Osteocyte (in vitro differentiated cells): ENCODE measurements around the gene INCA1. TPM values are rescaled to one million over a fixed set of nuclear protein-coding genes. Genes with fewer than 3 reads are reported as not detected.

Experiments
- DNase-seq: peaks from one replicate; pipeline ENCODE4 v3.0.0; 2021; ENCODE audit warnings: mixed read lengths; ENCODE audit not compliant: unreplicated experiment; ENCODE audit errors: extremely low spot score
- H3K27ac Mint-ChIP-seq: one replicate; pipeline ENCODE4 v1.8.0; 2021; ENCODE audit warnings: mild to moderate bottlenecking, mixed read lengths; ENCODE audit not compliant: unreplicated experiment
- H3K27me3 Mint-ChIP-seq: one replicate; pipeline ENCODE4 v1.8.0; 2021; ENCODE audit warnings: mixed read lengths; ENCODE audit not compliant: unreplicated experiment
- H3K36me3 Mint-ChIP-seq: one replicate; pipeline ENCODE4 v1.8.0; 2021; ENCODE audit warnings: mixed read lengths; ENCODE audit not compliant: unreplicated experiment
- H3K4me1 Mint-ChIP-seq: one replicate; pipeline ENCODE4 v1.8.0; 2021; ENCODE audit warnings: mixed read lengths; ENCODE audit not compliant: unreplicated experiment
- H3K4me3 Mint-ChIP-seq: one replicate; pipeline ENCODE4 v1.8.0; 2021; ENCODE audit warnings: mild to moderate bottlenecking, moderate library complexity, mixed read lengths; ENCODE audit not compliant: unreplicated experiment
- H3K9me3 Mint-ChIP-seq: one replicate; pipeline ENCODE4 v1.8.0; 2021; ENCODE audit warnings: mixed read lengths; ENCODE audit not compliant: unreplicated experiment
- total RNA-seq: library from RNA; stranded (reverse); gene quantifications from 2 replicates; pipeline ENCODE4 v1.2.1, GENCODE V29; 2021
- TF ChIP-seq, protein P1 (sequence below): fragments of 200-600 bp; sonication (generic); IDR thresholded peaks from 2 replicates; pipeline ENCODE4 v1.5.0; 2021; ENCODE audit warnings: antibody characterized with exemption, mild to moderate bottlenecking, moderate library complexity

INCA1 gene
- total RNA-seq, 1 donor from 2014 or later = 1.8 TPM

DNA sequence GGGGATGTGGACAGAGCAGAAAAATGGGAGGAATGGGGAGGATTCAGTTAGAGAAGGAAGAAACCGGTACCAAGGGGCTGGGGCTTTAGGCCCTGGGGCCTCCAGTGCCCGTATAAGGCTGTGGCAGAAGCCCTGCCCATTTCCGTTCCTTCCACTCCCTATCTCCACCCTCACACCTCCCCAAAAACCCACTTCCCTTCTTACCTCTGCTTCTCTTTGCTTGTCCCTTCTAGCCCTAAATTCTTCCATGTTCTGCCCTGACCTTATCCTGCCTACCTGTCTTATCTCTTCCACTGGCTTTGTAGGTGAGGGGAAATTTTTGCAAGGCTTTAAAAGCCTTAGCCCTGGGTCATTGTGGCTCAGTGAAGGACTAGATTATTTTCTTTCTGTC, 53.2 kb downstream of the INCA1 start:
- Mint-ChIP-seq H3K27ac (peak overlapping the region; percentile 39), H3K4me1 (peaks cover 54% of the 10 kb centered on the region), H3K4me3 (no peak overlapping the region), H3K9me3 (no peaks in the 10 kb centered on the region), H3K27me3 (no peaks in the 10 kb centered on the region), H3K36me3 (peaks cover 21% of the 10 kb centered on the region)
- TF ChIP-seq, protein P1, sequence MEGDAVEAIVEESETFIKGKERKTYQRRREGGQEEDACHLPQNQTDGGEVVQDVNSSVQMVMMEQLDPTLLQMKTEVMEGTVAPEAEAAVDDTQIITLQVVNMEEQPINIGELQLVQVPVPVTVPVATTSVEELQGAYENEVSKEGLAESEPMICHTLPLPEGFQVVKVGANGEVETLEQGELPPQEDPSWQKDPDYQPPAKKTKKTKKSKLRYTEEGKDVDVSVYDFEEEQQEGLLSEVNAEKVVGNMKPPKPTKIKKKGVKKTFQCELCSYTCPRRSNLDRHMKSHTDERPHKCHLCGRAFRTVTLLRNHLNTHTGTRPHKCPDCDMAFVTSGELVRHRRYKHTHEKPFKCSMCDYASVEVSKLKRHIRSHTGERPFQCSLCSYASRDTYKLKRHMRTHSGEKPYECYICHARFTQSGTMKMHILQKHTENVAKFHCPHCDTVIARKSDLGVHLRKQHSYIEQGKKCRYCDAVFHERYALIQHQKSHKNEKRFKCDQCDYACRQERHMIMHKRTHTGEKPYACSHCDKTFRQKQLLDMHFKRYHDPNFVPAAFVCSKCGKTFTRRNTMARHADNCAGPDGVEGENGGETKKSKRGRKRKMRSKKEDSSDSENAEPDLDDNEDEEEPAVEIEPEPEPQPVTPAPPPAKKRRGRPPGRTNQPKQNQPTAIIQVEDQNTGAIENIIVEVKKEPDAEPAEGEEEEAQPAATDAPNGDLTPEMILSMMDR = no peak
- no peak for DNase-seq

DNA sequence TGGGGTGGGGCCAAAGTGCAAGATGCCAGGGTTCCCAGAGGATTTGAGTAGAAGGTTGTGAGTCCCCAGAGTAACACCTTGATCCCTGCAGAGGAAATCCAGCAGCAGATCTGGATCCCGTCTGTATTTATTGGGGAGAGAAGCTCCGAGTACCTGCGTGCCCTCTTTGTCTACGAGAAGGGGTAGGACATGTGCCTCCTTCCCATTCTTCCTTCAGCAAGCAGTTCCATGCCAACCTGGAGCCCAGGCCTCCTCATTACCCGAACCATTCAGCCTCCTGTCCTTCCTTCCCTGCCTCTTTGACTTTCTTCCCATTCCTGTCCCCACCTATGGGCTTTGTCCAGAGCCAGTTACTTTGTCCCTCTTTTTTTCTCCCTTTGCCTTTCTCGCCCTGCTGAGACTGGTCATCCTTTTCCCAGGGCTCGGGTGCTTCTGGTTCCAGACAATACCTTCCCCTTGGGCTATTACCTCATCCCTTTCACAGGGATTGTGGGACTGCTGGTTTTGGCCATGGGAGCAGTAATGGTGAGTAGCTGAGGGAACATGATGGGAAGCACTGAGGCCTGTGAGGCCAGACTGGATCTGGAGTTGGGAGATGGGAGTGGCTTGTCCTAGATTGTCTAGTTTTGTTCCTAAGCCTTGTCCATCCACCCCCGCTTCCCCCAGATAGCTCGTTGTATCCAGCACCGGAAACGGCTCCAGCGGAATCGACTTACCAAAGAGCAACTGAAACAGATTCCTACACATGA, 54.4 kb downstream of the INCA1 start:
- TF ChIP-seq, protein P1 = no peak
- Mint-ChIP-seq H3K9me3 (no peaks in the 10 kb centered on the region), H3K27ac (peak overlapping the region; percentile 50), H3K27me3 (no peaks in the 10 kb centered on the region), H3K36me3 (peaks cover 21% of the 10 kb centered on the region), H3K4me1 (peaks cover 62% of the 10 kb centered on the region), H3K4me3 (peak overlapping the region; percentile 44)
- DNase-seq = no peak

DNA sequence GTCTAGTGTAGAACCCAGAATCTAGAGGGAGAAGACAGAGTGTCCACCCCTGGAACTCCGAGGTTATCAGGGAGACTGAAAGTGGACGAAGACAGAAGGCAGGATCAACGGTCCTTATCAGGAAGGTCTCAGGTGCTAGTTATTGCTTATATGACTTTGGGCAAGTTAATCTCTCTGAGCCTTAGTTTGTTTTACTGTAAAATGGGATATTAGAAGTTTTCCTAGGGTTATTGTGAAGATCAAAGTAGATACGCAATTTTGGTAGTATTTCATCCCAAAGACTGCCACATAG, 56.1 kb downstream of the INCA1 start:
- Mint-ChIP-seq H3K4me3 (peak overlapping the region; percentile 85), H3K4me1 (peaks cover 54% of the 10 kb centered on the region), H3K27ac (peak overlapping the region; percentile 99), H3K36me3 (peaks cover 21% of the 10 kb centered on the region), H3K9me3 (no peaks in the 10 kb centered on the region), H3K27me3 (no peaks in the 10 kb centered on the region)
- TF ChIP-seq, protein P1 = no peak
- no peak for DNase-seq

DNA sequence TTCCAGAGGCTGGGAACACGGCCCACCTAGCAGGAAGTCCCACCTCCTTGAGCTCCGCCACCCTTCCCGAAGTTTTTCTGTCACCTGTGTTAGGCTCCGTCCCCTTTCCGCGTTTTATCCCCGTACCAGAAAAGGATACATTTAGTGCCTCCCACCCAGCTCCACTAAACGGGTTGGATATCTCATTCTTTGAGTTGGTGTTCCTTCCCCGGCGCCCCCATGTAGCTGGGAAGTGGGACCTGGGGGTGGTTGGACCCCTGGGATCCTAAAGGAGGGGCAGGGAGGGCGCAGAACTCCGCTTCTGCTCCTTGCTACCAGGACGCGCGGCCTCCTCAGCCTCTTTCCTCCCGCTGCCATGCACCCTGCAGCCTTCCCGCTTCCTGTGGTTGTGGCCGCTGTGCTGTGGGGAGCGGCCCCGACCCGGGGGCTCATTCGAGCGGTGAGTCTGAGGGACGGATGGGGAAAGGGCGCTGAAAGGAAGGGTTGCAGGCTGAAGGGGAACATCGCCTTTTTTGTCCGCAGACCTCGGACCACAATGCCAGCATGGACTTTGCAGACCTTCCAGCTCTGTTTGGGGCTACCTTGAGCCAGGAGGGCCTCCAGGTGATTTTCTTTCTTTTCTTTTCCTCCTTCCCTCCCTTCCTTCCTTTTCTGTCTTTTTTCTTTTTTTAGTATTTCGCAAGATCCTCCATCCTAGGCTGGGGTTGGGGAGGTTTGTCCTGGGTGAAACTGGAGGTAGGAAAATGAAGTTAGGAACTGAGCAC, 56.6 kb downstream of the INCA1 start:
- H3K4me1 Mint-ChIP-seq = peaks cover 50% of the 10 kb centered on the region
- H3K27ac Mint-ChIP-seq = peak overlapping the region; percentile 99
- H3K36me3 Mint-ChIP-seq = peaks cover 23% of the 10 kb centered on the region
- no peaks in the 10 kb centered on the region for H3K27me3 Mint-ChIP-seq
- TF ChIP-seq, protein P1 = no peak
- H3K4me3 Mint-ChIP-seq = peak overlapping the region; percentile 85
- DNase-seq = no peak
- no peaks in the 10 kb centered on the region for H3K9me3 Mint-ChIP-seq

DNA sequence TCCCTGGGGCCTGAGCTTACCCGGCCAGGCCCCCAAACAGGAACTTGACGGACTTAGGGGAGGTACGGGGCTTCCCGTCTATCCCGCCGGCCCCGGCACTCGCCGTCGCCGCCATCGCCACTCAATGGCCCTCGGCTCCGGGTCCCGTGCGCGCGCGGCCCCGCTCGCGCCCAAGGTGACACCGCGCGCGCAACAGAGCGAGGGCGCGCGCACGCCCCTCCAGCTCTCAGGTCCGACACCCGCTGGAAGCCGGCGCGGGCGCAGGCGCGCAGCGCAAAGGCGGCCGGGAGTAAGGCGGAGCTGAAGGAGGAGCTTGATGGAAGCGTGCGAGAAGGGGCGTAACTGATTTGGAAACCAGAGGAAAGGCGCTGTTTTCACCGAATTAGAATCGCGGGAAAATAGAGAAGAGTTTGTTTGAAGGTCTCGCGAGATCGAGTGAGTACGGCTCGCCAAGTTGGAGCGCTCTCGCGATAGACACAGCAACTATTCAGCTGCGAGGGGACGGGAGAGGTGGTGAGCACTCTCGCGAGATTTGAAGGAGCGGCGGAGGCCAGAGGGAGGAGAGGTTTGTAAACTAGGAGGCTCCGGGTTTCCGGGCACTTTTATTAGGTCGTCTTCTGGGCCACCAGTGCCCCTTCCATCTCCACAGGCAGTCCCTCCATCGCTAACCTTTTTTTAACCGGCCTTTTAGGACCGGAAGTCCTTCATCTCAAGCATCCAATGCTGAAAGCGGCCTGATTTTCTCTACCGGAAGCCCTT, 57.3 kb downstream of the INCA1 start, which contains the start of the genes RNF167 and SLC25A11:
TSS of gene RNF167 (plus strand) at position 473 of the 759 bp plus-strand sequence. CDS start 642 bp downstream, outside the sequence.
TSS of gene SLC25A11 (minus strand) at position 251 of the 759 bp plus-strand sequence. CDS start at position 115, 136 bp downstream.
- H3K4me1 Mint-ChIP-seq = peaks cover 42% of the 10 kb centered on the region

More for the DNA sequence above, 57.3 kb downstream of the INCA1 start, which contains the start of the genes RNF167 and SLC25A11:
- peak; percentile 99 for DNase-seq
- Mint-ChIP-seq H3K27me3 (no peaks in the 10 kb centered on the region), H3K36me3 (peaks cover 16% of the 10 kb centered on the region), H3K9me3 (no peaks in the 10 kb centered on the region), H3K4me3 (peak within 1 kb of the TSS; percentile 85), H3K27ac (peak within 1 kb of the TSS; percentile 99)
- TF ChIP-seq, protein P1 = no peak
